IPS DF 6.9 (cell line): ENCODE results near the gene GPR119.
"Not testable (repeated sequence)": the region's sequence is repeated elsewhere in the genome, so short reads cannot be mapped to it uniquely, and the experiment has no call there.

Experiments used
- DNase-seq: peaks from one replicate; pipeline ENCODE4 v3.0.0-alpha.2; 2013; ENCODE audit warnings: low read depth, low spot score
- H3K27ac ChIP-seq: one replicate; pipeline ENCODE4 v1.5.1; 2013; ENCODE audit warnings: low read length, control low read depth
- H3K27me3 ChIP-seq: 2 replicates; pipeline ENCODE4 v1.6.1; 2013; ENCODE audit warnings: mild to moderate bottlenecking, low read length; ENCODE audit not compliant: control insufficient read depth, insufficient read depth
- H3K36me3 ChIP-seq: 2 replicates; pipeline ENCODE4 v1.6.1; 2013; ENCODE audit warnings: low read length; ENCODE audit not compliant: control insufficient read depth, insufficient read depth
- H3K4me1 ChIP-seq: 2 replicates; pipeline ENCODE4 v1.6.1; 2013; ENCODE audit warnings: low read length; ENCODE audit not compliant: control insufficient read depth, insufficient read depth
- H3K4me3 ChIP-seq: 2 replicates; pipeline ENCODE4 v1.5.1; 2013; ENCODE audit warnings: mild to moderate bottlenecking, low read length
- H3K9me3 ChIP-seq: 2 replicates; pipeline ENCODE4 v1.6.1; 2013; ENCODE audit warnings: low read length, inconsistent platforms; ENCODE audit not compliant: control insufficient read depth, insufficient read depth
- WGBS: extraction: QIAGEN DNeasy Blood & Tissue Kit; methylation state at CpG from one replicate; pipeline ENCODE4 v1.1.7; 2013; ENCODE audit warnings: mixed read lengths, missing lambda C conversion rate; ENCODE audit not compliant: insufficient read length, insufficient coverage; 5-methylcytosine and 5-hydroxymethylcytosine counted together

GPR119 gene

DNA sequence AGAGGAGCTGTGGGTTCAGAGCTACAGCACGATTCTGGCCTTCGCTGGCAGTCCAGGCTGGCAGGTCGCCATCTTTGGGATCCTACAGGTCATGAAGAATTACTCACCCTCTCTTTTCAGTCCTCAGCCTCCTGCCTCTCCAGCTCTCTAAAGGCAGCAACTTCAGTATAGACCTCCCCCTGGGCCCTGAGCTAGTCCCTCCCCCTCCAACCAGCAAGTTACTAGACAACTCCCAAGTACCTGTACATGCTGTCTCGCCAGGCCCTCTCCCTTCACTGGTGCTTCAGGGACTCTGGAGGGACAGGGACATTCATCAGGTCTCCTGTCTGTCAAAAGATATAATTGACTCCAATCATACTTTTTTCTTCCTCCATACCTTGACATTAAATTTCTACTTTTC, at the start of gene GPR119:
Gene GPR119, minus strand, starts transcription at position 155 of the 400 bp plus-strand sequence. CDS start 227 bp downstream, outside the sequence.
- Histone ChIP-seq H3K27ac (no peak within 1 kb of the TSS), H3K4me3 (no peak within 1 kb of the TSS), H3K4me1 (no peaks in the 10 kb centered on the region), H3K9me3 (no peaks in the 10 kb centered on the region), H3K36me3 (no peaks in the 10 kb centered on the region), H3K27me3 (no peaks in the 10 kb centered on the region)
- no CpG with 5 or more reads among the region's 4 CpGs for WGBS
- no peak for DNase-seq

- not testable (repeated sequence) for H3K4me3 ChIP-seq, DNase-seq, H3K4me1 ChIP-seq, H3K9me3 ChIP-seq, H3K27ac ChIP-seq, H3K36me3 ChIP-seq, H3K27me3 ChIP-seq
- WGBS, result no CpG with 5 or more reads among the region's 5 CpGs
Measured at GRCh38 chrX:130429236-130429635, 43.8 kb upstream of the GPR119 start.

- H3K36me3 ChIP-seq, result no peaks in the 10 kb centered on the region
- H3K9me3 ChIP-seq, result no peaks in the 10 kb centered on the region
- H3K4me3 ChIP-seq, result no peak overlapping the region
- no peaks in the 10 kb centered on the region for H3K27me3 ChIP-seq
- no peak overlapping the region for H3K27ac ChIP-seq
- DNase-seq, result no peak
- WGBS, result no CpG with 5 or more reads among the region's 6 CpGs
- no peaks in the 10 kb centered on the region for H3K4me1 ChIP-seq
Measured at GRCh38 chrX:130426531-130426930, 41.1 kb upstream of the GPR119 start.

DNA sequence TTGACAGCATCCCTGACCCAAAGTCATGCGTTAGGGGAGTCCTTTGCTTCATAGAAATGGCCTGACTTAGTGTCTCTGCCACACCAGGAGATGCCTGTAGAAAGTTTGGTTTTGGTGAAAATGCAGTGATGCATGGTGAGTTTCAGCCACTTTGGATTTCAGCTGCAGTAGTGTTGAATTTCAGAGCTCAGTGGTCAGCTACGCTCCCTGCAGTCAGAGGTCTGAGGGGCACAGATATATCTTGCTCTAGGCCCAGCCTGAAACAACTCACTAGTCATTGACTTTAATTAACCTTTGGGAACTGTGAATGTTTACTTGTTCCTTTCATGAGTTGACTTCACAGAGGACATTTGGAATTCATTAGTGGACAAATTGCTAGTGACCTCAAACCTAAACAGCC, 33.8 kb upstream of the GPR119 start:
- no peaks in the 10 kb centered on the region for H3K27me3 ChIP-seq
- no peak overlapping the region for H3K27ac ChIP-seq
- DNase-seq, result no peak
- H3K4me1 ChIP-seq, result peaks cover 2% of the 10 kb centered on the region; the same call in 1 of the 2 replicates
- no peak overlapping the region for H3K4me3 ChIP-seq
- no CpG with 5 or more reads among the region's 2 CpGs for WGBS
- H3K9me3 ChIP-seq, result no peaks in the 10 kb centered on the region
- H3K36me3 ChIP-seq, result no peaks in the 10 kb centered on the region

GRCh38 chrX:130418740-130419139, 33.3 kb upstream of the GPR119 start:
- Histone ChIP-seq H3K4me3 (no peak overlapping the region), H3K27ac (no peak overlapping the region), H3K36me3 (no peaks in the 10 kb centered on the region), H3K27me3 (no peaks in the 10 kb centered on the region), H3K9me3 (no peaks in the 10 kb centered on the region), H3K4me1 (peaks cover 2% of the 10 kb centered on the region; the same call in 1 of the 2 replicates)
- DNase-seq, result no peak
- no CpG with 5 or more reads among the region's 4 CpGs for WGBS

DNA sequence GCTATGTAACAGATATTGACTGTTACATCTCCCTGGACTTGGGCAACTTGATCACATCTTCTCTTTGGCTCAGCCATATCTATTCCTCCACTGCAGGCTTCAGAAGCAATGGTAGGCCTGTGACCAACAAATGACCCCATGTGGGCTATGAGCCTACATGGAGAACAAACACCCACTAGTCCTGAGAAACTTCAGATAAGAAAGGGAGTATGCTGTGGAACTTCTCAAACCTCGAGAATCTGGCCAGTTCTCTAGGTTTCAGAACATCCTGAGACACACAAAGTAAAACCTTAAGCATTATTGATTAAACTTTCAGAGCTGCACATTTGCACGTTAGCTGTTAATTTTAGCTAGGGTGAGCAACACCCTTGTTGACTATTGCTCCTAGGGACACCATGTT, 32.6 kb upstream of the GPR119 start:
- no peak overlapping the region for H3K4me3 ChIP-seq

GRCh38 chrX:130416785-130417184, 31.3 kb upstream of the GPR119 start:
- no peak overlapping the region for H3K4me3 ChIP-seq
- H3K9me3 ChIP-seq, result no peaks in the 10 kb centered on the region
- H3K27me3 ChIP-seq, result no peaks in the 10 kb centered on the region
- H3K4me1 ChIP-seq, result peaks cover 2% of the 10 kb centered on the region; the same call in 1 of the 2 replicates
- H3K36me3 ChIP-seq, result no peaks in the 10 kb centered on the region
- no peak overlapping the region for H3K27ac ChIP-seq
- WGBS, result no CpG with 5 or more reads among the region's 4 CpGs
- DNase-seq, result no peak

More for the DNA sequence above, 32.6 kb upstream of the GPR119 start:
- peaks cover 2% of the 10 kb centered on the region; the same call in 1 of the 2 replicates for H3K4me1 ChIP-seq
- H3K9me3 ChIP-seq, result no peaks in the 10 kb centered on the region
- H3K27ac ChIP-seq, result no peak overlapping the region
- no CpG with 5 or more reads among the region's 2 CpGs for WGBS
- no peaks in the 10 kb centered on the region for H3K27me3 ChIP-seq
- no peak for DNase-seq
- H3K36me3 ChIP-seq, result no peaks in the 10 kb centered on the region

DNA sequence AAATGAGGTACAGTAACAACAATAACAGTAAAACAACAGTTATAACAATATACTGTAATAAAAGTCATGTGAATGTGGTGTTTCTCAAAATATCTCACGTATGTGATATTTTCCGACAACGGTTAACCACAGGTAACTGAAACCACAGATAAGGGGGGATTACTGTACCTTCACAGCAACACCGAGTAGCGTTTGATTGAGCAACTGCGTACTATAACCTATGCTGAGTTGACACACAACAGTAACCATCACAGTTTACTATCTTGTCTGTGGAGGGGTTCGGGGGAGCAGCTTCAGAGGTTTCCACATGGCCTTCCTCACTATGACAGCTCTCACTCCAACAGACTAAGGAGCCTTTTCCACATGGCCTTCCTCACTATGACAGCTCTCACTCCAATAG, 29.7 kb upstream of the GPR119 start:
- no peaks in the 10 kb centered on the region for H3K27me3 ChIP-seq
- no peaks in the 10 kb centered on the region for H3K9me3 ChIP-seq
- no peak for DNase-seq
- H3K4me1 ChIP-seq, result peaks cover 2% of the 10 kb centered on the region; the same call in 1 of the 2 replicates
- H3K36me3 ChIP-seq, result no peaks in the 10 kb centered on the region
- no peak overlapping the region for H3K4me3 ChIP-seq
- WGBS, result no CpG with 5 or more reads among the region's 7 CpGs
- H3K27ac ChIP-seq, result no peak overlapping the region

GRCh38 chrX:130414800-130415199, 29.3 kb upstream of the GPR119 start:
- no CpG with 5 or more reads among the region's 5 CpGs for WGBS
- H3K27ac ChIP-seq, result no peak overlapping the region
- DNase-seq, result no peak
- H3K27me3 ChIP-seq, result no peaks in the 10 kb centered on the region
- H3K36me3 ChIP-seq, result no peaks in the 10 kb centered on the region
- H3K9me3 ChIP-seq, result no peaks in the 10 kb centered on the region
- H3K4me1 ChIP-seq, result peaks cover 2% of the 10 kb centered on the region; the same call in 1 of the 2 replicates
- no peak overlapping the region for H3K4me3 ChIP-seq

DNA sequence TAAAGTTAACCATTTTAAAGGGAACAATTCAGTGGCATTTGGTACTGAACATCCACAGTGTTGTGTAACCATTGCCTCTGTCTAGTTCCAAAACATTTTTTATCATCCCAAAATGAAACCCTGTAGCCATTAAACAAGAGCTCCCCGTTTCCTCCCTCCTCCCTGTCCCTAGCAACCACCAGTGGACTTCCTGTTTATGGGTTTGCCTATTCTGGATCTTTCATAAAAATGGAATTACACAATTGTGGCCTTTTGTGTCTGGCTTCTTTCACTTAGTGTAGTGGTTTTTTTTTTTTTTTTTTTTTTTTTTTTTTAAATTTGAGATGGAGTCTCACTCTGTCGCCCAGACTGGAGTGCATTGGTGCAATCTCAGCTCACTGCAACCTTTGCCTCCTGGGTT, 27.9 kb upstream of the GPR119 start:
- Histone ChIP-seq H3K9me3 (no peaks in the 10 kb centered on the region), H3K4me3 (no peak overlapping the region), H3K27ac (no peak overlapping the region), H3K36me3 (no peaks in the 10 kb centered on the region), H3K4me1 (no peaks in the 10 kb centered on the region), H3K27me3 (no peaks in the 10 kb centered on the region)
- no CpG with 5 or more reads among the region's 2 CpGs for WGBS
- DNase-seq, result no peak

GRCh38 chrX:130402208-130402684, 16.8 kb upstream of the GPR119 start:
- Histone ChIP-seq H3K27ac (no peak overlapping the region), H3K9me3 (no peaks in the 10 kb centered on the region), H3K36me3 (peaks cover 3% of the 10 kb centered on the region; the same call in 1 of the 2 replicates), H3K27me3 (no peaks in the 10 kb centered on the region), H3K4me1 (no peaks in the 10 kb centered on the region), H3K4me3 (peak overlapping the region; percentile 95; the same call in 1 of the 2 replicates)
- no CpG with 5 or more reads among the region's 13 CpGs for WGBS
- no peak for DNase-seq
